Peyer's patch (tissue), 4 donors: ENCODE results near the gene VPS4A. TPM values are rescaled to one million over a fixed set of nuclear protein-coding genes. Genes with fewer than 3 reads are reported as not detected.
"Not testable (repeated sequence)": the region's sequence is repeated elsewhere in the genome, so short reads cannot be mapped to it uniquely, and the experiment has no call there.

Source experiments
- DNase-seq, 3 donors: peaks; one replicate each; pipeline ENCODE4 v3.0.0-alpha.2; 2017 to 2019
- H3K27ac ChIP-seq, 4 donors: fragments of 200-600 bp; sonication (generic); one replicate each; pipeline ENCODE4 v1.5.1; 2016 to 2019
- H3K27me3 ChIP-seq, 2 donors: fragments of 200-600 bp; sonication (generic); one replicate each; pipeline ENCODE4 v1.5.1; 2019
- H3K36me3 ChIP-seq, 3 donors: fragments of 200-600 bp; sonication (generic); one replicate each; pipeline ENCODE4 v1.5.1; 2016 to 2019
- H3K4me1 ChIP-seq, 4 donors: fragments of 200-600 bp; sonication (generic); one replicate each; pipeline ENCODE4 v1.5.1; 2016 to 2019
- H3K4me3 ChIP-seq, 4 donors: fragments of 200-600 bp; sonication (generic); 1 replicate in 3 of 4; 2 replicates in 1 of 4; pipeline ENCODE4 v1.5.1; 2016 to 2019; ENCODE audit warnings: mild to moderate bottlenecking in 1 of 4
- H3K9me3 ChIP-seq, 4 donors: fragments of 200-600 bp; sonication (generic); one replicate each; pipeline ENCODE4 v1.5.1; 2016 to 2019; ENCODE audit warnings: mild to moderate bottlenecking in 1 of 4
- CTCF ChIP-seq, 6 experiments: fragments of 450-650 bp in 4 of 6; fragments of 200-600 bp in 2 of 6; sonication (generic) in 1 of 6; IDR thresholded peaks; one replicate each; pipeline ENCODE4 v1.5.1; 2017 to 2019; ENCODE audit warnings: antibody characterized with exemption in 6 of 6, mild to moderate bottlenecking in 3 of 6, moderate library complexity in 1 of 6
- POLR2A ChIP-seq, 2 donors: fragments of 450-650 bp; IDR thresholded peaks; one replicate each; pipeline ENCODE4 v1.5.1; 2017; ENCODE audit warnings: antibody characterized with exemption in 2 of 2, mild to moderate bottlenecking in 2 of 2, moderate library complexity in 2 of 2
- total RNA-seq, 4 donors: library from RNA; depleted of rRNA; stranded (reverse); fragments of >200 nt; gene quantifications; one replicate each; pipeline ENCODE4 v1.1.0, GENCODE V29; 2016

Gene VPS4A
- total RNA-seq, 4 donors from 2014 or later: 37.1 to 63.1 (median 47.8) TPM

DNA sequence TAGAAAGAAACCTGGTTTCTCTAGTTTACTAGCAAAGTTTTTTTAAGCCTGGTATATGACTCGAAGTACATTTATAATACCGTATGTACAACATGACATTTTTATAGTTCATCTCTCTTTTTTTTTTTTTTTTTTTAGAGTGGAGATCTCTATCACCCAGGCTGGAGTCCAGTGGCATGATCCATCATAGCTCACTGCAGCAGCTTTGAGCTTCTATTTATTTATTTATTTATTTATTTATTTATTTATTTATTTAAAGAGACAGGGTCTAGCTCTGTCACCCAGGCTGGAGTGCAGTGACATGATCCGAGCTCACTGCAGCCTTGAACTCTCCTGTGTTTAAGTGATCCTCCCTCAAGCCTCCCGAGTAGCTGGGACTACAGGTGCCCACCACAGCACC is 25.9 kb upstream of the VPS4A start:
- Histone ChIP-seq H3K4me1 (no peaks in the 10 kb centered on the region), H3K9me3 (no peaks in the 10 kb centered on the region), H3K27me3 (no peaks in the 10 kb centered on the region), H3K36me3 (peaks cover 0 to 29% (median 0%) of the 10 kb centered on the region in 3 donors), H3K27ac (no peak overlapping the region), H3K4me3 (no peak overlapping the region)
- TF ChIP-seq CTCF (IDR thresholded peaks at IDR 0.05) (no peak), POLR2A (IDR thresholded peaks at IDR 0.05) (no peak)
- DNase-seq: no peak

GRCh38 chr16:69286941-69287713 is 24.0 kb upstream of the VPS4A start:
- no peaks in the 10 kb centered on the region for H3K9me3 ChIP-seq
- H3K4me3 ChIP-seq: no peak overlapping the region
- no peaks in the 10 kb centered on the region for H3K4me1 ChIP-seq
- TF ChIP-seq CTCF (IDR thresholded peaks at IDR 0.05) (peak; percentile 27 to 81 (median 64)), POLR2A (IDR thresholded peaks at IDR 0.05) (no peak)
- H3K27ac ChIP-seq: peak overlapping the region in 1 of 4 donors; percentile 5
- peaks cover 0 to 29% (median 0%) of the 10 kb centered on the region in 3 donors for H3K36me3 ChIP-seq
- DNase-seq: peak in 2 of 3 donors; percentile 42 to 64
- no peaks in the 10 kb centered on the region for H3K27me3 ChIP-seq

- H3K9me3 ChIP-seq, H3K27ac ChIP-seq, DNase-seq, H3K36me3 ChIP-seq, H3K4me3 ChIP-seq, H3K4me1 ChIP-seq, H3K27me3 ChIP-seq: not testable (repeated sequence)
These were observed 19.5 kb upstream of the VPS4A start for GRCh38 chr16:69291657-69292056.

DNA sequence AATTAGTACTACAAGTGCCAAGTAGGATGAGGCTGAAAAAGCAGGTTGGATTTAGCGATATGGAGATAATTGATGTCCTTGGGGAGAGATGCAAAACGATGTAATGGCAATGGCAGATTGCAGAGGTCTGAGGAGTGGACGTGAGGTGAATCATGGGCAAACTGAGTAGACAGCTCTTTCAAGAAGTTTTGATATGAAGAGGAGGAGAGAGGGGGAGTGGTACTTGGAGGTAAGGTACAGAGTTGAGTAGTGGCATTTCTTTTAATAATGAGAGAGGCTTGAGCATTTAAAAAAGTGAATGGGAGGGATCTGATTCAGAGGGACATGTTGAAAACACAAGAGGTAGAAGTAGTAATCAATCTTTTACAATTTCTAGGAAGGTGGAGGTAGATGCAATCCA is 17.7 kb upstream of the VPS4A start:
- Histone ChIP-seq H3K4me3 (no peak overlapping the region), H3K27ac (no peak overlapping the region), H3K36me3 (no peaks in the 10 kb centered on the region), H3K27me3 (no peaks in the 10 kb centered on the region), H3K9me3 (no peaks in the 10 kb centered on the region), H3K4me1 (no peaks in the 10 kb centered on the region)
- DNase-seq: no peak
- no peak for TF ChIP-seq POLR2A (IDR thresholded peaks at IDR 0.05)
- TF ChIP-seq CTCF (IDR thresholded peaks at IDR 0.05): no peak

DNA sequence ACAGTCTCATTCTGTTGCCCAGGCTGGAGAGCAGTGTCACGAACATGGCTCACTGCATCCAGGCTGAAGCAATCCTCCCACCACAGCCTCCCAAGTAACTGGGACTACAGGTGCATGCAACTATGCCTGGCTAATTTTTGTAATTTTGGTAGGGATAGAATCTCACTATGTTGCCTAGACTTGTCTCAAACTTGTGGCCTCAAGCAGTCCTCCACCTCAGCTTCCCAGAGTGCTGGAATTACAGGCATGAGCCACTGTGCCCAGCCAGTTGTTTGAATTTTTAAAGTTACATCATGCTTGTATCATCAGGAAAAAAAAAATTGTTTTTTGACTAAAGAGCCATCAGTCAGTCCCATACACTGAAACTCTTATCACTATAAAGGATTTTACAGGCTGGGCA is 17.1 kb upstream of the VPS4A start:
- TF ChIP-seq CTCF (IDR thresholded peaks at IDR 0.05) (no peak), POLR2A (IDR thresholded peaks at IDR 0.05) (no peak)
- no peak overlapping the region for H3K4me3 ChIP-seq
- H3K9me3 ChIP-seq: no peaks in the 10 kb centered on the region
- no peak for DNase-seq
- H3K36me3 ChIP-seq: no peaks in the 10 kb centered on the region
- H3K27ac ChIP-seq: no peak overlapping the region
- H3K4me1 ChIP-seq: no peaks in the 10 kb centered on the region
- no peaks in the 10 kb centered on the region for H3K27me3 ChIP-seq

DNA sequence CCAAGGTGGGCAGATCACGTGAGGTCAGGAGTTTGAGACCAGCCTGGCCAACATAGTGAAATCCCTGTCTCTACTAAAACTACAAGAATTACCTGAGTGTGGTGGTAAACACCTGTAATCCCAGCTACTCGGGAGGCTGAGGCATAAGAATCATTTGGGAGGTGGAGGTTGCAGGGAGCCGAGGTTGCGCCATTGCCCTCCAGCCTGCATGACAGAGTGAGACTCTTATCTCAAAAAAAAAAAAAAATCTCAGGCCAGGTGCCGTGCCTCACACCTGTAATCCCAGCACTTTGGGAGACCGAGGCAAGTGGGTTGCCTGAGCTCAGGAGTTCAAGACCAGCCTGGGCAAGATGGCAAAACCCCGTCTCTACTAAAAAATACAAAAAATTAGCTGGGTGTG is 14.4 kb upstream of the VPS4A start:
- H3K27me3 ChIP-seq, H3K9me3 ChIP-seq, DNase-seq, H3K27ac ChIP-seq, H3K4me3 ChIP-seq, H3K4me1 ChIP-seq: not testable (repeated sequence)
- peaks cover 0 to 24% (median 0%) of the 10 kb centered on the region in 3 donors for H3K36me3 ChIP-seq

DNA sequence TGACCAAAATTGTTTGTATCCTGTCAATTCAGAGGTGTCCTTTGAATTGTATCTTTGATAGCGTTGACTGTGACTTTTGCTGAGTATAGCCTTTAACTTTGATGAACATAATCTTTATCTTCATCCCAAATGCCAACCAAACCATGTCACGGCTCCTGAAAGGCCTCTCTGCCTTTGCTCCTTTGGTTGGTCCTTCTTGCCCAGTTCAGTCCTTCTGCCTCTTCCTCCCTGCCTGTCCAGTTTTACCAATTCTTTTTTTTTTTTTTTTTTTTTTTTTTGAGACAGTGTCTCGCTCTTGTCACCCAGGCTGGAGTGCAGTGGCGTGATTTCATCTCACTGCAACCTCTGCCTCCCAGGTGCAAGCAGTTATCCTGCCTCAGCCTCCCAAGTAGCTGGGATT is 12.9 kb upstream of the VPS4A start:
- TF ChIP-seq CTCF (IDR thresholded peaks at IDR 0.05) (no peak), POLR2A (IDR thresholded peaks at IDR 0.05) (no peak)
- H3K36me3 ChIP-seq: peaks cover 0 to 31% (median 0%) of the 10 kb centered on the region in 3 donors
- no peaks in the 10 kb centered on the region for H3K9me3 ChIP-seq
- no peak for DNase-seq
- no peaks in the 10 kb centered on the region for H3K27me3 ChIP-seq
- no peak overlapping the region for H3K27ac ChIP-seq
- H3K4me3 ChIP-seq: no peak overlapping the region
- H3K4me1 ChIP-seq: no peaks in the 10 kb centered on the region
